Hematopoietic multipotent progenitor cell treated with erythropoietin and hydrocortisone succinate and interleukin-3 and kit ligand, for 4 days (in vitro differentiated cells): Measurements from ENCODE around the gene NRDE2.

Experiments
- DNase-seq: peaks from one replicate; pipeline ENCODE4 v3.0.0-alpha.2; 2015

Gene NRDE2, protein sequence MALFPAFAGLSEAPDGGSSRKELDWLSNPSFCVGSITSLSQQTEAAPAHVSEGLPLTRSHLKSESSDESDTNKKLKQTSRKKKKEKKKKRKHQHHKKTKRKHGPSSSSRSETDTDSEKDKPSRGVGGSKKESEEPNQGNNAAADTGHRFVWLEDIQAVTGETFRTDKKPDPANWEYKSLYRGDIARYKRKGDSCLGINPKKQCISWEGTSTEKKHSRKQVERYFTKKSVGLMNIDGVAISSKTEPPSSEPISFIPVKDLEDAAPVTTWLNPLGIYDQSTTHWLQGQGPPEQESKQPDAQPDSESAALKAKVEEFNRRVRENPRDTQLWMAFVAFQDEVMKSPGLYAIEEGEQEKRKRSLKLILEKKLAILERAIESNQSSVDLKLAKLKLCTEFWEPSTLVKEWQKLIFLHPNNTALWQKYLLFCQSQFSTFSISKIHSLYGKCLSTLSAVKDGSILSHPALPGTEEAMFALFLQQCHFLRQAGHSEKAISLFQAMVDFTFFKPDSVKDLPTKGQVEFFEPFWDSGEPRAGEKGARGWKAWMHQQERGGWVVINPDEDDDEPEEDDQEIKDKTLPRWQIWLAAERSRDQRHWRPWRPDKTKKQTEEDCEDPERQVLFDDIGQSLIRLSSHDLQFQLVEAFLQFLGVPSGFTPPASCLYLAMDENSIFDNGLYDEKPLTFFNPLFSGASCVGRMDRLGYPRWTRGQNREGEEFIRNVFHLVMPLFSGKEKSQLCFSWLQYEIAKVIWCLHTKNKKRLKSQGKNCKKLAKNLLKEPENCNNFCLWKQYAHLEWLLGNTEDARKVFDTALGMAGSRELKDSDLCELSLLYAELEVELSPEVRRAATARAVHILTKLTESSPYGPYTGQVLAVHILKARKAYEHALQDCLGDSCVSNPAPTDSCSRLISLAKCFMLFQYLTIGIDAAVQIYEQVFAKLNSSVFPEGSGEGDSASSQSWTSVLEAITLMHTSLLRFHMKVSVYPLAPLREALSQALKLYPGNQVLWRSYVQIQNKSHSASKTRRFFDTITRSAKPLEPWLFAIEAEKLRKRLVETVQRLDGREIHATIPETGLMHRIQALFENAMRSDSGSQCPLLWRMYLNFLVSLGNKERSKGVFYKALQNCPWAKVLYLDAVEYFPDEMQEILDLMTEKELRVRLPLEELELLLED

DNA sequence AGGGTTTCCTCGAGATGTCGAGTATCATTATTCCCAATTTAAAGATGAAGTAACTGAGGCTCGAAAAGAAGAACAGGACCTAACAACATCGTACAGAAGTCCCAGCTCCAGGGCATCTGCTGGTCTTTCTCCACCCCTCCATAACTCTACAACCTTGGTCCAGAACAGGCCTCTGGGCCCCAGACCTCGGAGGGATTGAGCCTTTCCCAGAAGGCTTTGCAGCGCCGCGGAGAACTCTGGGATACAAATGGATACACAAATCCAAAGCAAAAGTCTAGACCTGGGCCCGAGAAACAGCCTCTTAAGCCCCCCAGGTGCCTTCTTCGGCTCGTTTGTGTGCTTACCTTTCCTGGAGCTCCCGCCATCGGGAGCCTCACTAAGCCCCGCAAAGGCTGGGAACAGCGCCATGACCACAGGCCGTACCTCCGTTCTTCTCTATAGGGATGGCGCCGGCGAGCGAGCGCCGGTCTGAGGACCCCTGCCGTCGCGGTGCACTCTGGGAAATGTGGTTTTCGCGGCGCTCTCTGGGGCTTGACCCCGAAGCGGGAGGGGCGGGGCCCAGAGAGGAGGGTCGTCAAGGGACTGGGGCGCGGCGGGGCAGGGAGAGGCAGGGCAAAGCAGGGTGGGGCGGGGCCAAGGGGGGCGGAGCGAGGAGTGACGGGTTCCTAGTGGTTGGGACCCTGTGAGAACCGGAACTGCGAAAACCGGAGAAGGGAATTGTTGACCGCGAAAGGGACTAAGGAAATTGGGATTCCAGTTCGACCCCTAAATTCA lies at the start of gene NRDE2:
TSS of gene NRDE2 (minus strand) at position 445 of the 774 bp plus-strand sequence. CDS start at position 408, 37 bp downstream.
- peak; percentile 100 for DNase-seq

DNA sequence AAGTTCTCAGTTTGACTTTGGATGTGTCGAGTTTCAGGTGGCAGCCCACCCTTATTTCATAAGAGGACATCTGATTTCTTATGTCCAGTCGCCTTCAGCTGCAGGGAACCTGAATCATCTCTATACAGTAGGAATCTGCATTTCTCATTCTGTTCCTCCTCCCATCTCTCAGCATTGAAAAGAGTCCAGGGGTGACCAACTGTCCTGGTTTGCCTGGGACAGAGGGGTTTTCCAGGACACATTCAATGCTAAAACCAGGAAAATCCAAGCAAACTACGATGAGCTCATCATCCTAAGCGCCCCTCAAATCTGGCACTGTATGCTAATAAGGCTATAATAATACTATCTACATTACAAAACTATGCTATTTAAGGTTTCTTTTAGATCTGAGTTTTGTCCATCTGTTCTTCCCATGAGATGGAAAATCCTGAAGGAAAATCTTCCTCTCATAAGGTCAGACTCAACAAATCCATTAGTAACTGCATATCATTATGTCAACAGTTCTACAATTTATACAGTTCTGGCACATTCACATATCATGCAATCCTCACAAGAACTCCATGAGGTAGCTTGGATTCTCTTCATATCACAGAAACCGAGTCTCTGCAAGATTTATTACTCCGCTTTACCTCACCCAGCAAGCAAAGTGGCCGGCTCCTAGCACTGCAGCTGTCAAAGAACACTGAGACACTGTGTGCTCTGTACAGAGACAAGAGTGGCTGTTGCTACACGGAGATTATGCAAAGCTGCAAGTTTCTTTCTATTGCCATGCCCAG lies 49.5 kb upstream of the NRDE2 start:
- DNase-seq: no peak

DNA sequence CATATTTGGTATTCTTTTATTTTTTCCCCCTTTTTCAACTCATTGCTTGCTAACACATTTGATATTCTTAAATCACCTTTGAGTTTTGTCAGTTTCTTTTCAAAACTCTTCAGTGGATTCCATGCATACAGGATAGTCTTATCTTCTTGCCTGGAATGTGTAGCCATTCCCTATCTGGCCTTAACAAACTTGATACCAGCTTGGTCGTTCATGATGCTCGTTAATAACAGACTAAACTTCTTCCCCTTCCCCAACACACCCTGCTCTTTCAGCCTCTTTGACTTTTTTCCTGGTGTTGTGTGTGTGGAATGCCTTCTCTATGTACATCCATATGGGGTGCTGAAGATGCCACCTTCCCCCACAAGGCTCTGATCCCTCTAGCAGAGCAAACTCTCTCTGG lies 47.4 kb upstream of the NRDE2 start:
- DNase-seq: peak; percentile 35

DNA sequence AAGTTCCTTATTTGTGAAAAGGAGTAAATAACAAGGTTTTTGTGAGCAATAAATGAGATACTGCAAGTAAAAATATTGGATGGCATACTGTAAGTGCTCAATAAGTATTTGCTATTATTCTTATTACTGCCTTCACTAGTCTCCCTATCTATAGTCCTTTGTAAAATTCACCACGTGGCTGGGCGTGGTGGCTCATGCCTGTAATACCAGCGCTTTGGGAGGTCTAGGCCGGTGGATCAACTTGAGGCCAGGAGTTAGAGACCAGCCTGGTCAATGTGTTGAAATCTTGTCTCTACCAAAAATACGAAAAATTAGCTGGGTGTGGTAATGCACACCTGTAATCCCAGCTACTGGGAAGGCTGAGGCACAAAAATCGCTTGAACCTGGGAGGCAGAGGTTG lies 46.5 kb upstream of the NRDE2 start:
- DNase-seq: no peak

DNA sequence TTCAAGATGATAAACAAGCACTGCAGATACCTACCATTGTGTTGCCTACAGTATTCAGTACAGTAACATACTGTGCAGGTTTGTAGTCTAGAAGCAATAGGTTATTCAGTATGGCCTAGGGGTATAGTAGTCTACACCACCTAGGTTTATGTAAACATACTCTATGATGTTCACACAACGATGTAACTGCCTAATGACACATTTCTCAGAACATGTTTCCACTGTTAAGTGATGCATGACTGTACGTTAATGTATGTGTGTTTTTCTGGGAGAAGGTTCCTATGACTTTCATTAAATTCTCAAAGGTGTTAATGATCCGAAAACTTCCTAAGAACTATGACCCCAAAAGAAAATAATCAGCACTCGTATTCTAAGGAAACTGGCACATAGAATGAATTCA lies 44.2 kb upstream of the NRDE2 start:
- no peak for DNase-seq

DNA sequence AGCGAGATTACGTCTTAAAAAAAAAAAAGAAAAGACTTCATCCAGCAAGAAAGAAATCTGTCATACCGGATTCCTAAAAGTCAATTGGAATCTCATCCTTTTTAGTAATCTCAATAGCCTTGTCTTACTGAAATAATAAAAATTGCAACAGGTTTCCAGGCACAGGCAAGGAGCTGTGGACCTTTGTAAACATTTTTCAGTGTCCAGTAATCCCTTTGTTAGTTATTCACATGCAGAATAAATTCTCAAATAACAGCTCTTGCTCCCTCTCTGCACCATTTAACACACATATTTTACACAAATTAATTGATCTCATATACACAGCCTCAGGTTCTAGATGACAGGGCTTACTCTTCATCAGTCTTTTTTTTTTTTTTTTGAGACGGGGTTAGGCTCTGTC lies 43.1 kb upstream of the NRDE2 start:
- no peak for DNase-seq

DNA sequence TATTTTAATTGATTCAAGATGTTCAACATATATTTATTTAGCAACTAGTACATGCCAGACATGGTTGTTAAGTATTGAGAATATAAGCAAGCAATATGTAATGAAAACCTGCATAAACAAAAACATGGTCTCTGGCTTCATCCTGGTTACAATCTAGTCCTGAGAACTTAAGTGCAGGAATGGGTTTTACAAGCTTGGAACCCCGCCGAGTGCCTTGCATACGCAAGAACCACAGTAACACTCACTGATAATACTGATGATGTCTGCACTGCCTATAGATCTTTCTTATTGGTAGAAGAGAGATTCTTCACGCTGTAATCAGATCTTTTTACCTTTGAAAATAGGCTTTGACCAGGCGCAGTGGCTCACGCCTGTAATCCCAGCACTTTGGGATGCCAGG lies 42.1 kb upstream of the NRDE2 start:
- no peak for DNase-seq

DNA sequence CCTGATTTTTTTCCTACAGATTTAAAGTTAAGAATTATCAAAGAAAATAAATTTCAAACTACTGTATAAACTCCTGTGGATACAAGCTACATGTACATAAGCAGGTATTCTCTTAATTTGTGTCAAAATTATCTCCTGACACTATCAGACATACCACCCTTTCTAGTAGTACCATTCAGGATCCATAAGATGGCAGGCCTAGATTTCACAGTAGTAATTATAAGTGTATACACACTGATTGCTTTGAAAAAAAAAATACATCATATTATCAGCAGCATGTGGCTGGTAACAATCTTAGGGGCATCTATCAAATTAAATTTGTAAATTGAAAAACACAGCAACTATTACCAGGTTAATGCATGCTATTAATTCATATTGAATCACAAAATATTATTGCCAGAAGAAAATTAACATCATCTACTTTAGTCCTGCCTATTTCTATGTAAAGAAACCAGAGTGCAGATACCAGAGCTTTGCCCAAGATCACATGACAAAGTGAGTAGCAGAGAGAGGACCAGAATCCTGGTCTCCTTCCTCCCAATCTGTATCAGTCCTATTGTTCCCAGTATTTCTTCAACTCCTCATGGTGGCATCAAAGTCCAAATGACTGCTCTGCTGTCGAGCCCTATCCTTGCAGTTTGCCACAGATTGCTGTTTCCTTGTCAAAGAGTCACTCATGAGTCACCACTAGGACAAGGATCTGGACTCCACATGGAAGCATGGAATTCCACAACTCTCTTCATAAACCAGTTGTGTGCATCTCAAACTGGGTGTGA lies 37.4 kb upstream of the NRDE2 start:
- DNase-seq: peak; percentile 32

DNA sequence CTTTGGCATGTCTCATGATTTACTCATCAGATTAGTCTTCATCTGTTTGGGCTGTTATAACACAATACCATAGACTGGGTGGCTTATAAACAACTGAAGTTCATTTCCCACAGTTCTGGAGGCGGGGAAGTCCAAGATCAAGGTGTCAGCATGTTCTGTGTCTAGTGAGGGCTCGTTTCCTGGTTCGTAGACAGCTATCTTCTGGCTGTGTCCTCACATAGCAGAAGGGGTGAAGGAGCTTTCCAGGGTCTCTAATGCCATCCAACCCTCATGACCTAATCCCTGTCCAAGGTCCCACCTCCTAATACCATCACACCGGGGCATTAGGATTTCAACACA lies 30.8 kb upstream of the NRDE2 start:
- no peak for DNase-seq

DNA sequence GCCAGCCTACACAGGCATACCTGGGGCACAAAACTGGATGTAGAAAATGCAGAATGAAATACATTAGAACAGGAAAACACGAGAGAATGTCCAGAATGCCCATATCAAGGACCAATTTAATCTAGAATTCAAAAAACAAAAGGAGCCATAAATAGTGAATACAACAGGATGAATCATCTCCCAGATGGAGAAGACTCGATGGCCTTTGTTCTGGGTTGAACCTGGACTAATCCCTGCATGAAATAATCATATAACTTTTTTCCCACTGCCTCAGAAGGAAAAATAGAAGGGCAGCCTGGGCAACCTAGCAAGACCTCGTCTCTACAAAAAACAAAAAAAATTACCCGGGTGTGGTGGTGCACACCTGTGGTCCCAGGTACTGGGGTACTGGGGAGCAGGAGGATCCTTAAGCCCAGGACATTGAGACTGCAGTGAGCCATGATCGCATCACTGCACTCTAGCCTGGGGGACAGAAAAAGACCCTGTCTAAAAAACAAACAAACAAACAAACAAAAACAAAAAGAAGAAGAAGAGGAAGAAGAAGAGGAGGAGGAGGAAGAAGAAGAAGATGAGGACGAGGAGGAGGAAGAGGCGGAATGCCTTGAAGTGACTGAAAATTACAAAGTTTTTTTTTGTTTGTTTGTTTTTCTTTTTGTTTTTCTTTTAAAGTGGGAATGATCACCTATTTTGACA lies 30.3 kb upstream of the NRDE2 start:
- no peak for DNase-seq

DNA sequence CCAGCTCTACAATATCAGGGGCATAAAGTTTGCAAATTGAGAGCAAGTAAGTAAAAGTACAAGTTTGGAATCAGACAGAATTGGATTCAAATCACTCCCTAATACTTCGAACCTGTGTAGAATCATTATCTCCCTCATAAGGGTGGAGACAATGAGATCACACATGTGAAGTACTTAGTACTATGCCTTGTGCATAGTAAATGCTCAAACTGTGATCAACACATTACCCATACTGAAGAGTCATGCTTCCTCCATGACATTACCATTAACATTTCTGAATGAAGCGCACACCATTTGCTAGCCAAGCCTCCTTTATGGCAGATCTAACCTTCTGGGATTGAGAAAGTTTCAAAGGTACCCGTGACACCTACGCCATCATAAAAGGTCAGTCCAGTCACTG lies 26.6 kb upstream of the NRDE2 start:
- no peak for DNase-seq

DNA sequence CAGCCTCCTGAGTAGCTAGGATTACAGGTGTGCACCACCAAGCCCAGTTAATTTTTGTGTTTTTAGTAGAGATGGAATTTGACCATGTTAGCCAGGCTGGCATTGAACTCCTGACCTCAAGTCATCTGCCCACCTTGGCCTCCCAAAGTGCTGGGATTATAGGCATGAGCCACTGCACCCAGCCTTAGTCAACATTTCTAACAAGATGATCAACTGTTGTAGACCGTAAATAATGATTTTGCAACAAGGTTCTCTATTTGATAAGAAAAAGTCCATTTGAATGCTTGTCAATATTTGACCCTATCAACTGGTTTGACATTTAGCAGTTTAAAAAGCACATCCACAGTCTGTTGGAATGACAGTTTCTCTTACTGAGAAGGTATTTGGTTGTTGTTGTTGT lies 25.2 kb upstream of the NRDE2 start:
- no peak for DNase-seq

DNA sequence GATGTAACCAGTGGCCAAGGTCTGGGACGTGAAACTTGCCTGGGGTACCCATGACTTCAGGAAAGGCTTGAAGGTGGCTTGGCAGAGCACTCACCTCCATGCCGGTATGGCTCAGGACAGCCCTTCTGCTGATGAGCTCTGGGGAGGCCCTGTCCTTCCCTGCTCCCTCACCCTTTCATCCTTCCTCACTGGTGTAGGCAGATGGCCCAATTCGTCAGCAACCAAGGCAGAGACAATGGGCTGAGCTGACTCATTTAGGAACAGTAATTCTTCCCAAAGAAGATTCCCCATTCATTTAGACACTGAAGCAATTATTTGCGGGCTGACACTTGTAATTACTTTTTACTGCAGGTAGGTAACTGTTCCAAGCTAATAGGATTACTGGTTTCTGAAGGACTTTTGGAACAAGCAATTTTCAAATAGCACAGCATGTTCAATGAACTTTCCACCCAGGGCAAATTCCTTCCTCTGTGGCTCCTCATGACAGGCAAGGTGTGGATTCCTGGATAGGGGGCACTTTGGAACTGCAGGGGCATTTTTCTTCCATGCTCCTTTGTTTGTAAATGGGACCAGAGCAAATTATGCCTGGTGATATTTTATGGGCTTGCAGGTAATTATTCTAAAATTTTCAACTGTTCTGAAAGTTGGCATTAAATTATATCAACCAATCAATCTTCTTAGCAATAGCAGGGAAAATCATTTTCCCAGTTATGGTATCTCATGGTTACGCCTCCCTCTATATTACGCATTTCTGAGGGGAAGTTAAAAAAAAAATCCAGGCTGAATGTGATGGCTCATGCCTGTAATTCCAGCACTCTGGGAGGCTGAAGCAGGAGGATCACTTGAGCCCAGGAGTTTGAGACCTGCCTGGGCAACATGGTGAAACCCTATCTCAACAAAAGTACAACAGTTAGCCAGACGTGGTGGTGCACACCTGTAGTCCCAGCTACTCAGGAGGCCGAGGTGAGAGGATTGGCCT lies 24.1 kb upstream of the NRDE2 start:
- no peak for DNase-seq

DNA sequence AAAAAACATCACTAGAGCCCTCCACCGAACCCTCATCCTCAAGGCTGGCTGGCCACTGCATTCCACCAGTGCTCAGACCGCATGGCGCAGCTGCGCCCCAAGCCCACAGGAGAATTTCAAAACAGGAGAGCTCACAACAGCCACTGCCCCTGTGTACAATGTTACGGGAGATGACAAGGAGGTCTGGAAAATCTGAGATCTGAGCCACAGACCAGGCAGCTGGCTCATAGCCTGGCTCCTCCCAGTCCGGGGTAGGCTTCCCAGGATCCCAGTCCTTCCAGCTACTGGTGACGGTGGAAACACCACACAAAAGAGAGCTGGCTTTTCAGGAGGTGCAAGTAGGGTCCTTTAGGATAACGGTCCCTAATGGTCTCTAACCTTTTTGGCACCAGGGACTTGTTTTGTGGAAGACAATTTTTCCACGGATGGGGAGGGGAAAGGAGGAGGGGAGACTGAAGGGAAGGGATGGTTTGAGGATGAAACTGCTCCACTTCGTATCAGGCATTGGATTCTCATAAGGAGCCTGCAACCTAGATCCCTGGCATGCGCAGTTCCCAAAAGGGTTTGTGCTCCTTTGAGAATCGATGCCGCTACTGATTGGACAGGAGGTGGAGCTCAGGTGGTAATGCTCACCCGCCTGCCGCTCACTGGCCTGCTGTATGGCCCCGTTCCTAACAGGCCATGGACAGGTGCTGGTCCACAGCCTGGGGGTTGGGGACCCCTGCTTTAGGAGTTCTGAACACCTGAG lies 23.0 kb upstream of the NRDE2 start:
- no peak for DNase-seq

DNA sequence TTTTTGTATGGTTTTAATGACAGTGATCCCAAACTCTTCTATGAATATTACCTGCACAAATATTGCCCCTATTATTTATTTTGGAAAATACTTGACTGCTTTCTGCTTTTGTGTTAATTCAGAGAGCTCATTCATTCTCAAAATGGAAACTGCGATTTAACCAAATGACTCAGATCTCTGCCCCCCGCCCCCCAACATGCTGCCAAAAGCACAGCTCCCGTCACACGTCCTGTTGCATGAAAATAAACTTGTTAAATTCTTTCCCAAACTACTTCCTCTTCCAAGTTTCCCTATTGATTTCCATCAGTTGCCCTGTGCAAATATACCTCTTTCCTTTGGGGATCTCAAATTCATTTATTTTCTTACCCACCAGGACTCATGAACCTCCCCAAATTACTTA lies 18.0 kb upstream of the NRDE2 start:
- no peak for DNase-seq

DNA sequence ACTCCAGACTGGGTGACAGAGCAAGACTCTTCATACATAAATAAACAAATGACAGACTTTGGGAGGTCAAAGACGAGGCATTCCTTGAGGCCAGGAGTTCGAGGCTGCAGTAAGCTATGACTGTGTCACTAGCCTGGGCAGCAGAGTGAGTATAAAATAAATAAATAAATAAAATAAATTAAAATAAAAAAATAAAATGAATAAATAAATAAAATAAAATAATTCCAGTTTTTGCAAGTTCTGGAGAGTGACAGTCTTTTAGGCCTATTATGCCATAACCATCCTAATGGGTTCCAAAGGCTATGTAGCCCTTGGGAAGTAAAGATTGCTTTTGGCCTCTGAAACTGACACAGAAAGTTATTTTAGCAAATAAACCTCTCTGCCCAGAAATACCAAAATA lies 16.5 kb upstream of the NRDE2 start:
- no peak for DNase-seq

DNA sequence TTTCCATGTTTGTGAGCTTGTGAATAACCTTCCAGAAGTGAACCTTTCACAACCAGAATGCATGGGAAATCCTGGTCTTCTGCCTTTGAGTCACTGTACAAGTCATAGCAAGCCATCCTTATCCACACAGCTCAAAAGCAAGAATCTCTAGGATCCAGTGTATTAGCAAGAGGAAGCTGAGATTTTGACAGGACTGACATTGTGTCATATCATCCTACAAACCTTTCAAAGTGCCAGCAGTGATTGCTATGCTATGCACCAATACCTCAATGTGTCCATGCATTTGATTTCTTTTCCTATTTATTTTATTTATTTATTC lies 13.5 kb upstream of the NRDE2 start:
- no peak for DNase-seq

DNA sequence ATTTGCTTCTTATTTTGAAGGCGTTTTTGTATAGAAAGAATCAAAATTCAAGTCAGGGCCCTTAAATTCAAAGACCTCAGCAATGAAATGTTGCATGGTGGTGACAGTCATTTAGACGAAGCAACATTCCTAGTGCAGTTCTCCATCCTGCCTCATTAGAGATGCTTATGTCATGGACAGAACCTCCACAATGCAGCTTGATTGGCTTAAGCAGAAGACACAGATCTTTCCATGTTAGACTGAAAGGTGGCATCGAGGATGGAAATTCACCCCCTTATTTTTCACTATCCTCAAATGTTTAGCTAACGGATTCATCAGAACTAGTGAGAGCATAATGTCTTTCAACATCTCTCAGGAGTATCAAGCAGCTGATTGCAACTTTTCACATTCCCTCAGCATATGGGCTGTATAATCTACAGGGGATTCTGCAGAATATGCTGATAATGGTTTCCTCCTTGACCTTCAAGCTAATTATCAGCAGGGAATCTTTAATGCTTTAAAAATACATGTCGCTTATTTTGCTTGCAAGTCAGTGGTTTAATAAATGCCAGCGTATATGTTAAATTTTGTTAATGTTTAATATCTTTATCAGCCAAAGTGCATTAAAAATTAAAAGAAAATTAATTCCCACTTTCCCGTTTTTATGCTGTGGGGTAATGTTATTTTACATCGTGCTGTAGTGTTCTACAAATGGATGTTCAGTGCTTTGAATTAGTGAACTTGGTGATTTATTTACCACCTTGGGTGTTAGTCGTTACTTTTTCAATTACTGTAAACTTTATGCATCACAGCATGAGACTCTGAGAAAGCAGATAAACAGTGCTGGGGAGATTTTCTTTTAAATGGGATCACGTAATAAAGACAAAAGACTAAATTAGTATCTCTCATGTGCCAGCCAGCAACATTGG lies 12.8 kb upstream of the NRDE2 start:
- no peak for DNase-seq
